ENCODE measurements around the gene C22orf39. TPM values are rescaled to one million over a fixed set of nuclear protein-coding genes. Genes with fewer than 3 reads are reported as not detected.
"Not testable (repeated sequence)": the region's sequence is repeated elsewhere in the genome, so short reads cannot be mapped to it uniquely, and the experiment has no call there.

C22orf39 gene
- total and polyA plus RNA-seq, 5 donors from 2014 or later: 37.2 to 73.0 (median 58.6) TPM

DNA sequence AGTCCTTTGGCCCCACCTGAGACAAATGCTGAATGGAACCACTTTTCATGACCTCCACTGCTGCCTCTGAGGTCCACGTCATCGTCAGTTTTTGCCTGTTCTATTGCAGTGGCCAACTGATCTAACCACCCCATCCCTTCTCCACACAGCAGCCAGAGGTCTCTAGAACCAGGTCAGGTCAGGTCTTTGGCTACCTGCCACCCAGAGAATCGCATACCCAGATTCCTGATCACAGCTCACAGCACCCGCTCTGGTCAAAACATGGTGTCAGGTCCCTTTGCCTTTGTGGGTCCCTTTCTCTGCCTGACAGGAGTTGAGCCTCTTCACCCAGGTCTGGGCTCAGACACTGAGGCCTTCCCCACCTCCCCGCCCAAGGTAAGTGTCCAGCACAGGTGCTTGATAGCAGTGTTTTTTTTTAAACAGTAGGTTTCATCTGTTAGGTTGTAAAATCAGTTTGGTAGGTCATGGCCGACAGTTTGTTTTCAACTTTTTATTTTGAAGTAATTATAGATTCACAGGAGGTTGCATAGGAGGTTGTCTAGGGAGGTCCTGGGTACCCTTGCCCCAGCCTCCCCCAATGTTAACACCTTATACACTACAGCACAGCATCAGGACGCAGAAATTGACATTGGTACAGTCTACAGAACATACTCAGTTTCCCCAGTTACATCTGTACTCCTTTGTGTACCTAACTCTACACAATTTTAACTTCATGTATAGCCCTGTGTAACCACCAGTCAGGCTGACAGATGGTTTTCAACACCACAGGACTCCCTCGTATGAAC lies 6.9 kb downstream of the C22orf39 start:
- H3K27ac Mint-ChIP-seq: peak overlapping the region in 1 of 3 donors; percentile 62
- peaks cover 31% of the 10 kb centered on the region for H3K36me3 ChIP-seq (ENCODE audit: control insufficient read depth, insufficient read depth, low read length)
- H3K9me3 Mint-ChIP-seq: no peaks in the 10 kb centered on the region
- H3K4me3 Mint-ChIP-seq: peak overlapping the region in 1 of 4 donors; percentile 43
- peaks cover 10 to 37% (median 32%) of the 10 kb centered on the region in 4 donors for H3K4me1 Mint-ChIP-seq
- ATAC-seq (ENCODE audit: low read depth in 2 of 2) (no peak), DNase-seq (no peak)
- no peak overlapping the region for H3K4me3 ChIP-seq (ENCODE audit: low read depth, low read length)
- no peak overlapping the region for H3K27ac ChIP-seq (ENCODE audit: insufficient read depth, low read length, poor library complexity, severe bottlenecking)
- no peaks in the 10 kb centered on the region for H3K27me3 Mint-ChIP-seq
- H3K9me3 ChIP-seq (ENCODE audit: control insufficient read depth in 2 of 2, low read length in 2 of 2): no peaks in the 10 kb centered on the region
- H3K27me3 ChIP-seq (ENCODE audit: control insufficient read depth, insufficient read depth, low read length): no peaks in the 10 kb centered on the region
- peaks cover 5% of the 10 kb centered on the region for H3K4me1 ChIP-seq (ENCODE audit: control insufficient read depth, insufficient read depth, low read length, poor library complexity, severe bottlenecking)
- H3K36me3 Mint-ChIP-seq: peaks cover 19% of the 10 kb centered on the region

DNA sequence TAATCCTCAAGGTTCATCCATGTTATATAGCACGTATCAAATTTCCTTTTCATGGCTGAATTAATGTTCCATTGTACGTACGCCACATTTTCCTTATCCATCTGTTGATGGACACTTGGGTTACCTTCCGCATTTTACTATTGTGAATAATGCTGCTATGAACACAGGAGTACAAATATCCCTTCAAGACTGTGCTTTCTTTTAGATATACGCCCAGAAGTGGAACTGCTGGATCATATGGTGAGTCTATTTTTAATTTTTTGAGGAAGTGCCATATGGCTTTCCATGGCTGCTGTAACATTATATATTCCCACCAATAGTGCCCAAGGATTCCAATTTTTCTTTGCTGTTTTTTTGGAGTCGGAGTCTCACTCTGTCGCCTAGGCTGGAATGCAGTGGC lies 9.2 kb downstream of the C22orf39 start:
- no peaks in the 10 kb centered on the region for H3K27me3 Mint-ChIP-seq
- Histone ChIP-seq H3K36me3 (ENCODE audit: control insufficient read depth, insufficient read depth, low read length) (peaks cover 22% of the 10 kb centered on the region), H3K27me3 (ENCODE audit: control insufficient read depth, insufficient read depth, low read length) (no peaks in the 10 kb centered on the region), H3K4me3 (ENCODE audit: low read depth, low read length) (no peak overlapping the region), H3K27ac (ENCODE audit: insufficient read depth, low read length, poor library complexity, severe bottlenecking) (no peak overlapping the region), H3K4me1 (ENCODE audit: control insufficient read depth, insufficient read depth, low read length, poor library complexity, severe bottlenecking) (no peaks in the 10 kb centered on the region), H3K9me3 (ENCODE audit: control insufficient read depth in 2 of 2, low read length in 2 of 2) (no peaks in the 10 kb centered on the region)
- DNase-seq: no peak
- H3K27ac Mint-ChIP-seq: no peak overlapping the region
- H3K36me3 Mint-ChIP-seq: peaks cover 14% of the 10 kb centered on the region
- peaks cover 0 to 2% (median 0%) of the 10 kb centered on the region in 7 donors for H3K9me3 Mint-ChIP-seq
- peak overlapping the region in 1 of 4 donors; percentile 22 for H3K4me3 Mint-ChIP-seq
- no peak for ATAC-seq (ENCODE audit: low read depth in 2 of 2)
- H3K4me1 Mint-ChIP-seq: peaks cover 3 to 25% (median 24%) of the 10 kb centered on the region in 4 donors

DNA sequence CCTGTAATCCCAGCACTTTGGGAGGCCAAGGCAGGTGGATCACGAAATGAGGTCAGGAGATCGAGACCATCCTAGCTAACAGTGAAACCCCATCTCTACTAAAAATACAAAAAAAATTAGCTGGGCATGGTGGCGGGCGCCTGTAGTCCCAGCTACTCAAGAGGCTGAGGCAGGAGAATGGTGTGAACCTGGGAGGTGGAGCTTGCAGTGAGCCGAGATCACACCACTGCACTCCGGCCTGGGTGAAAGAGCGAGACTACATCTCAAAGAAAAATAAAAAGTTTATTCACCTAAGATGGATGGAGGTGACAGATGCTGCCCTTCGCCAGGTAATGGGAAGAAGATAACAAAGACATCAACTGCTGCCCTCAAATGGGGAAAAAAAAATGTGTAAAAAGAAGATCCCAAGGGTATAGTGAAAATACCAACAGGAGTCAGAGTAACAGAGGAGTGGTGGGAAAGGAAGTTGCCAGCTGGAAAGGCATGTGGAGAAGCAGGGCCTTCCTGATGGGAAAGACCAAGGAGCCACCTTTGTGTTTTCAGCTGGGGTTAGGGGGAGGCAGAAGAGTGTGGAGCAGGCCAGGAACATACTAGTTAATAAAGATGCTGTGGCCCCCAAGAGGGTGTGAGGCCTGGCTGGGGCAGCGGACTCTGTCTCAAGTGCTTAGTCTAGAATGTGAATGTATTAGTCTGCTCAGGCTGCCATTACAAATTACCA lies 10.9 kb downstream of the C22orf39 start:
- H3K4me3 Mint-ChIP-seq; H3K9me3 Mint-ChIP-seq; H3K27ac Mint-ChIP-seq; H3K27ac ChIP-seq (ENCODE audit: insufficient read depth, low read length, poor library complexity, severe bottlenecking); H3K27me3 Mint-ChIP-seq; ATAC-seq (ENCODE audit: low read depth in 2 of 2); H3K27me3 ChIP-seq (ENCODE audit: control insufficient read depth, insufficient read depth, low read length); DNase-seq; H3K9me3 ChIP-seq (ENCODE audit: control insufficient read depth in 2 of 2, low read length in 2 of 2); H3K4me1 ChIP-seq (ENCODE audit: control insufficient read depth, insufficient read depth, low read length, poor library complexity, severe bottlenecking); H3K4me3 ChIP-seq (ENCODE audit: low read depth, low read length): not testable (repeated sequence)
- Mint-ChIP-seq H3K36me3 (peaks cover 11% of the 10 kb centered on the region), H3K4me1 (peaks cover 0 to 25% (median 20%) of the 10 kb centered on the region in 4 donors)
- peaks cover 11% of the 10 kb centered on the region for H3K36me3 ChIP-seq (ENCODE audit: control insufficient read depth, insufficient read depth, low read length)

DNA sequence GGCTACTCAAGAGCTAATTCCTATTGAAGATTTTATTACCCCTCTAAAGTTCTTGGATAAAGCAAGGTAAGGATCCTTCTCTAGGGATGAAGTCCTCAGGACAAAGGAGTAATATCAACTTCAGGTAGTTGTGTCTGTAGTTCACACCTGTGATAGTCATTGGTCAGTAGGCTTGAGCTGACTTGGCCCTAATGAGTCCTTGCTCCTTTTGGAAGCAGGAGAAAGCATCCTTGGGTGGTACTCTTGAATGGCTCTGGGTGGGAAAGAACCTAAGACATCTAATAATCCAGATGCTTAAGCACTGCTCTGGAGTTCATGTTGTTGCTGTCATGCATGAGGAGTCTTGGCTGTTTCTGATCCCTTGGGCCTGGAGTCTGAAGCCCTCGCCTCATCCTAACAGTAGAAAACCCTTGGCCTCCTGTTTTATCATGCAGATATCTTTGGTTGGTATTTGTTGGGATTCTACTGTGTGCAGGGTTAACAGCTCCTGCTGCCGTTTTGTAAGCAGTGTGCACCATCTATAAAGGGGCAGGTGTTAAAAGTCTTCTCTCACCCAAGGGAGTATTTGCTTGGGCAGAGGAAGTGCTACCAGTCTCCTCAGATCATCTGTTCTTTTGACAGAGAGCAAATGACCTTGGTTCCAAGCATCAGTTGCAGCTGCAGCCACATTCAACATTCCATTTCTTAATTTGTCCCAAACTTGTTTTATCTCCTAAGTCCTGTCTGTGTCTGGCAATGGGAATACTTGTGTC lies 12.5 kb downstream of the C22orf39 start:
- Mint-ChIP-seq H3K27me3 (no peaks in the 10 kb centered on the region), H3K36me3 (peaks cover 8% of the 10 kb centered on the region), H3K27ac (peak overlapping the region in 1 of 3 donors; percentile 52), H3K4me1 (peaks cover under 1 to 27% (median 26%) of the 10 kb centered on the region in 4 donors), H3K4me3 (peak overlapping the region; percentile 60 to 99 (median 70)), H3K9me3 (peaks cover 0 to 2% (median 0%) of the 10 kb centered on the region in 7 donors)
- DNase-seq (no peak), ATAC-seq (ENCODE audit: low read depth in 2 of 2) (no peak)
- H3K4me1 ChIP-seq (ENCODE audit: control insufficient read depth, insufficient read depth, low read length, poor library complexity, severe bottlenecking): peaks cover 11% of the 10 kb centered on the region
- H3K9me3 ChIP-seq (ENCODE audit: control insufficient read depth in 2 of 2, low read length in 2 of 2): no peaks in the 10 kb centered on the region
- H3K36me3 ChIP-seq (ENCODE audit: control insufficient read depth, insufficient read depth, low read length): peaks cover 11% of the 10 kb centered on the region
- no peak overlapping the region for H3K27ac ChIP-seq (ENCODE audit: insufficient read depth, low read length, poor library complexity, severe bottlenecking)
- H3K4me3 ChIP-seq (ENCODE audit: low read depth, low read length): no peak overlapping the region
- H3K27me3 ChIP-seq (ENCODE audit: control insufficient read depth, insufficient read depth, low read length): no peaks in the 10 kb centered on the region

DNA sequence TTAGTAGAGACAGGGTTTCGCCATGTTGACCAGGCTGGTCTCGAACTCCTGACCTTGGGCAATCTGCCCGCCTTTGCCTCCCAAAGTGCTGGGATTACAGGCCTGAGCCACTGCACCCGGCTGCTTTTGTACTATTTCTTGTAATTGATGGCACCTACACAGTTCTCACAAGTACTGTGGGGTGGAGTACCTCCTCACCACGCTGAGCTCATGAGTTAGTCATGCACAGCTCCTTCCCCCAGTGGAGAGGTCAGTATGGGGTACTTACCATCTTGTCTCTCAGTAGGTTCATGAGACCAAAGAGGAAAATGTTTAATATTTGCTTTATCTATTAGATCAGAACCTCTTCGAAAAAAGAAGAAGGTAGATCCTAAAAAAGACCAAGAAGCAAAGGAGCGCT lies 13.1 kb downstream of the C22orf39 start:
- Histone ChIP-seq H3K27me3 (ENCODE audit: control insufficient read depth, insufficient read depth, low read length) (no peaks in the 10 kb centered on the region), H3K4me1 (ENCODE audit: control insufficient read depth, insufficient read depth, low read length, poor library complexity, severe bottlenecking) (peaks cover 17% of the 10 kb centered on the region), H3K36me3 (ENCODE audit: control insufficient read depth, insufficient read depth, low read length) (peaks cover 11% of the 10 kb centered on the region), H3K27ac (ENCODE audit: insufficient read depth, low read length, poor library complexity, severe bottlenecking) (no peak overlapping the region), H3K4me3 (ENCODE audit: low read depth, low read length) (no peak overlapping the region), H3K9me3 (ENCODE audit: control insufficient read depth in 2 of 2, low read length in 2 of 2) (no peaks in the 10 kb centered on the region)
- H3K4me1 Mint-ChIP-seq: peaks cover 6 to 33% (median 32%) of the 10 kb centered on the region in 4 donors
- peaks cover 8% of the 10 kb centered on the region for H3K36me3 Mint-ChIP-seq
- H3K4me3 Mint-ChIP-seq: peak overlapping the region; percentile 62 to 99 (median 87)
- H3K9me3 Mint-ChIP-seq: peaks cover 0 to 2% (median 0%) of the 10 kb centered on the region in 7 donors
- DNase-seq (no peak), ATAC-seq (ENCODE audit: low read depth in 2 of 2) (no peak)
- H3K27me3 Mint-ChIP-seq: no peaks in the 10 kb centered on the region
- peak overlapping the region in 2 of 3 donors; percentile 52 to 67 for H3K27ac Mint-ChIP-seq

DNA sequence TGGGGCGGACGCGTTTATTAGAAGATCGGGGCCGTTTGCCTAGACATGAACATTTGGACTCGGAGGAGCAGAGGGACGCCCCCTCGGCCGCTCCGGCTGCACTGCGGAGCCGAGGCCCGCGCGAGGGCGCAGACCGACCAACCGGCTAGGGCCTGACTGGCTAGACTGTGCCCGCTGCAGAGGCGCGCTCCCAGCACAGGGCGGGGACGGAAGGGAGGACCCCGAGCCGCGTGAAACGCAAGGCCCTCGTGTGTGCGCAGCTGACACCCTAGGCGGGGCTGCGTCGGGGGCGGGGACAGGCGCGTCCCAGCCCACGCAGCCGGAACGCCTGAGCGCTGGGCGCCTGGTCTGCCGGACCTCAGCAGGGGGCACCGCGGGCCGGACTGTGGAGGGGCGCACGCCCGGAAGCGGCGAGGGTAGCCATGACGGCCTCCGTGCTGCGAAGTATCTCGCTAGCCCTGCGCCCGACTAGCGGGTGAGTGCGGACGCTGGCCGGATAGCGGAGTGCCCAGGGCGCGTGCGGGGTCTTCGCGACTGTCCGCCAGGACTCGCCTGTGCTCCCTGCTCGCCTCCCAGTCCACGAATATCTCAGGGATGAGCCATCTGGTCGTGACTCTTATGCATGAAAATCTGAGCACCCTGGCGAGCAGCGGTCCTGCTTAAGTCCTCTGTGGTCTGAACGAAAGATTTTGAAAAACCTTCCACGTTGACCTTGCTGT lies 15.2 kb downstream of the C22orf39 start, which contains the start of gene MRPL40:
Gene MRPL40 (plus strand): TSS at position 413 of the 719 bp plus-strand sequence. CDS start 10 bp downstream, at position 423.
- DNase-seq (peak; percentile 78 to 95 (median 84)), ATAC-seq (ENCODE audit: low read depth in 2 of 2) (peak; percentile 87 to 90)
- Histone ChIP-seq H3K27ac (ENCODE audit: insufficient read depth, low read length, poor library complexity, severe bottlenecking) (peak within 1 kb of the TSS; percentile 89), H3K27me3 (ENCODE audit: control insufficient read depth, insufficient read depth, low read length) (no peaks in the 10 kb centered on the region), H3K4me3 (ENCODE audit: low read depth, low read length) (peak within 1 kb of the TSS; percentile 77), H3K36me3 (ENCODE audit: control insufficient read depth, insufficient read depth, low read length) (peaks cover 6% of the 10 kb centered on the region), H3K9me3 (ENCODE audit: control insufficient read depth in 2 of 2, low read length in 2 of 2) (no peaks in the 10 kb centered on the region), H3K4me1 (ENCODE audit: control insufficient read depth, insufficient read depth, low read length, poor library complexity, severe bottlenecking) (peaks cover 23% of the 10 kb centered on the region)
- peaks cover 9 to 51% (median 41%) of the 10 kb centered on the region in 4 donors for H3K4me1 Mint-ChIP-seq
- H3K27ac Mint-ChIP-seq: peak within 1 kb of the TSS; percentile 82 to 94 (median 94)
- no peaks in the 10 kb centered on the region for H3K27me3 Mint-ChIP-seq
- peaks cover 5% of the 10 kb centered on the region for H3K36me3 Mint-ChIP-seq
- H3K4me3 Mint-ChIP-seq: peak within 1 kb of the TSS; percentile 92 to 99 (median 98)
- peaks cover 0 to 2% (median 0%) of the 10 kb centered on the region in 7 donors for H3K9me3 Mint-ChIP-seq
